Measurements from ENCODE around the gene CDHR5. TPM values are rescaled to one million over a fixed set of nuclear protein-coding genes. Genes with fewer than 3 reads are reported as not detected.
A peak's percentile ranks its signal among the peaks of the same experiment; 100 is the strongest.

The CDHR5 gene
- total RNA-seq, 1 donor from 2014 or later, result not detected

DNA sequence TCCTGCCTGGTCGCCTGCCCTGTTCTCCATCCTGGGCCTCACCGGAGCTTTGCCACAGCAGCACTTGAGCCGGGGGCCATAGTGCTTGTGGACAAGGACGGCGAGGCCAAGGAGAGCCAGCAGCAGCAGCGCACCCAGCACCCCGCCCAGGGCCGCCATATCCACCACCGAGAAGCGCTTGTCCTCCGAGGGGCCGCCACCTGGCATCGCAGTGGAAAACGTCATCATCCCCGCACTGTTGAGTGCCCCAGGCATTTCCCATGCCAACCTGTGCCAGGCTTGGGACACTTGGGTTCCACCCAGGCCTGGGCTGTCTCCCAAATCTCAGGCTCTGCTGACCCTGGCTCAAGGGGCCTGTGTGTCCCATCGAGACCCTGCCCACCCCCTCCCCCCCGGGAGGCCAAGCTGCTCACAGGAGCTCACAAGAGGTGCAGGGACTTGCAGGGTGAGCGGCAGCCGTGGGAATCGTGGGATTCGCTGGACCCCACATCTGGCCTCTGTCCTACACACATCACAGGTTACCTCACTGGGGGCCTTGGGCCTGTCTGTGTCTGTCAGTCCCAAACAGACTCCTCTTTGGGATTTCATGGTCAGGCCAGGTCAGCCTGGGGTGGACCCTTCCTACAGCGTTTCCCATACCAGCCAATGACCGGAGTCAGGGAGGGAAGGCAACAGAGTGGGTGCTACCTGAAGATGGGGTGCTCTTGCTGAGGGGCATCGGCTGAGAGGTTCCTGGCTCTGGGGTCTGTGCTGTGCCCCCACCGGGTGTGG is 6.7 kb downstream of the CDHR5 start:
- H3K27me3 ChIP-seq (ENCODE audit: control insufficient read depth, insufficient read depth, low read length), result no peaks in the 10 kb centered on the region
- no peak for DNase-seq (ENCODE audit: low read depth)
- no peak for FAIRE-seq
- peaks cover 10% of the 10 kb centered on the region for H3K36me3 ChIP-seq (ENCODE audit: control insufficient read depth, insufficient read depth, low read length)
- H3K4me3 ChIP-seq (ENCODE audit: low read depth, low read length), result no peak overlapping the region
- TF ChIP-seq, protein P1, sequence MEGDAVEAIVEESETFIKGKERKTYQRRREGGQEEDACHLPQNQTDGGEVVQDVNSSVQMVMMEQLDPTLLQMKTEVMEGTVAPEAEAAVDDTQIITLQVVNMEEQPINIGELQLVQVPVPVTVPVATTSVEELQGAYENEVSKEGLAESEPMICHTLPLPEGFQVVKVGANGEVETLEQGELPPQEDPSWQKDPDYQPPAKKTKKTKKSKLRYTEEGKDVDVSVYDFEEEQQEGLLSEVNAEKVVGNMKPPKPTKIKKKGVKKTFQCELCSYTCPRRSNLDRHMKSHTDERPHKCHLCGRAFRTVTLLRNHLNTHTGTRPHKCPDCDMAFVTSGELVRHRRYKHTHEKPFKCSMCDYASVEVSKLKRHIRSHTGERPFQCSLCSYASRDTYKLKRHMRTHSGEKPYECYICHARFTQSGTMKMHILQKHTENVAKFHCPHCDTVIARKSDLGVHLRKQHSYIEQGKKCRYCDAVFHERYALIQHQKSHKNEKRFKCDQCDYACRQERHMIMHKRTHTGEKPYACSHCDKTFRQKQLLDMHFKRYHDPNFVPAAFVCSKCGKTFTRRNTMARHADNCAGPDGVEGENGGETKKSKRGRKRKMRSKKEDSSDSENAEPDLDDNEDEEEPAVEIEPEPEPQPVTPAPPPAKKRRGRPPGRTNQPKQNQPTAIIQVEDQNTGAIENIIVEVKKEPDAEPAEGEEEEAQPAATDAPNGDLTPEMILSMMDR (IDR thresholded peaks at IDR 0.05; ENCODE audit: insufficient read depth, low read length, severe bottlenecking), result no peak

- peaks cover 14% of the 10 kb centered on the region for H3K36me3 ChIP-seq (ENCODE audit: control insufficient read depth, insufficient read depth, low read length)
- FAIRE-seq, result no peak
- TF ChIP-seq, protein P1 (IDR thresholded peaks at IDR 0.05; ENCODE audit: insufficient read depth, low read length, severe bottlenecking), result no peak
- no peak for DNase-seq (ENCODE audit: low read depth)
- H3K4me3 ChIP-seq (ENCODE audit: low read depth, low read length), result no peak overlapping the region
- H3K27me3 ChIP-seq (ENCODE audit: control insufficient read depth, insufficient read depth, low read length), result no peaks in the 10 kb centered on the region
Observed at GRCh38 chr11:617199-617911, 7.4 kb downstream of the CDHR5 start.

- Histone ChIP-seq H3K27me3 (ENCODE audit: control insufficient read depth, insufficient read depth, low read length) (no peaks in the 10 kb centered on the region), H3K36me3 (ENCODE audit: control insufficient read depth, insufficient read depth, low read length) (peaks cover 14% of the 10 kb centered on the region), H3K4me3 (ENCODE audit: low read depth, low read length) (no peak overlapping the region)
- TF ChIP-seq, protein P1 (IDR thresholded peaks at IDR 0.05; ENCODE audit: insufficient read depth, low read length, severe bottlenecking), result no peak
- no peak for DNase-seq (ENCODE audit: low read depth)
- FAIRE-seq, result no peak
Observed at GRCh38 chr11:616320-617198, 8.2 kb downstream of the CDHR5 start.

DNA sequence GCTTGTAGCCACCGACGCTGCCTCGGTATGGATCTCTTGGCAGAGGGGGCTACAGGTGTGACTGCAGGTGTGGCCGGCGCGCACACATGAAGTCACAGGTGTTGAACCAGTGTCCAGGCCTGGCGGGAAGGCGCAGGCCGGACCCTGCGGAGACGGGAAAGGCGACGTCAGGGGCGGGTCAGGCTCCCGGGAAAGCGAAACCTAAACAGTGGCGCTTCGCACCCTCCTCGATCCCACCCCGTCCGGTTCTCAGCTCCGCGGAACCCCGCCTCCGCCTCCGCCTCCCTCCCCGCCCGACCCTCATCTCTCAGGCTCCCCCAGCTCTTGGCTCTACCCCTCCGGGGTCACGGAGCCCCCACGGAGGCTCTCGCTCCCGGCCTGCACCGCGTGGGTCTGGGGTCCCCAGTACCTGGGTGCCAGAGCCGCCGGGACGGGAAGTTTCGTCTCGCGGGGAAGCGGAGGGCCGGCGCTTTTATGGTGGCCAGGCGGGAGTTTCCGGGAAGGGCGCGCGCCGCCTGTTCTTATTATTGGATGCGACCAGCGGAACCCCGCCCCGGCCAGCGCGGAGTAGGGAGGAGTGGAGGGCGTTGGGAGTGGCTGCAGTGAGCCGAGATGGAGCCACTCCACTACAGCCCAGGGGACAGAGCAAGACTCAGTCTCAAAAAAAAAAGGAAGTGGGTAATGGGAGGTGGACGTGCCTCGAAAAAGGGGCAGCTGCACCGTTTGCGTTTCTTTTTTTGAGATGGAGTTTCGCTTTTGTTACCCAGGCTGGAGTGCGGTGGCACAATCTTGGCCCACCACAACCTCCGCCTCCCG is 9.0 kb downstream of the CDHR5 start, which contains the start of gene IRF7:
TSS of gene IRF7 (minus strand) at position 447 of the 816 bp plus-strand sequence. CDS start 586 bp downstream, outside the sequence.
- TF ChIP-seq, protein P1 (IDR thresholded peaks at IDR 0.05; ENCODE audit: insufficient read depth, low read length, severe bottlenecking), result no peak
- Histone ChIP-seq H3K36me3 (ENCODE audit: control insufficient read depth, insufficient read depth, low read length) (peaks cover 22% of the 10 kb centered on the region), H3K4me3 (ENCODE audit: low read depth, low read length) (peak within 1 kb of the TSS; percentile 68), H3K27me3 (ENCODE audit: control insufficient read depth, insufficient read depth, low read length) (no peaks in the 10 kb centered on the region)
- FAIRE-seq, result no peak
- DNase-seq (ENCODE audit: low read depth), result peak; percentile 73

Measured in bronchial epithelial cell (primary cell).